Right kidney (tissue), 1 donor: Measurements from ENCODE around the gene HTT.

Experiments
- DNase-seq: peaks from one replicate; pipeline ENCODE4 v3.0.0-alpha.2; 2016

HTT gene

DNA sequence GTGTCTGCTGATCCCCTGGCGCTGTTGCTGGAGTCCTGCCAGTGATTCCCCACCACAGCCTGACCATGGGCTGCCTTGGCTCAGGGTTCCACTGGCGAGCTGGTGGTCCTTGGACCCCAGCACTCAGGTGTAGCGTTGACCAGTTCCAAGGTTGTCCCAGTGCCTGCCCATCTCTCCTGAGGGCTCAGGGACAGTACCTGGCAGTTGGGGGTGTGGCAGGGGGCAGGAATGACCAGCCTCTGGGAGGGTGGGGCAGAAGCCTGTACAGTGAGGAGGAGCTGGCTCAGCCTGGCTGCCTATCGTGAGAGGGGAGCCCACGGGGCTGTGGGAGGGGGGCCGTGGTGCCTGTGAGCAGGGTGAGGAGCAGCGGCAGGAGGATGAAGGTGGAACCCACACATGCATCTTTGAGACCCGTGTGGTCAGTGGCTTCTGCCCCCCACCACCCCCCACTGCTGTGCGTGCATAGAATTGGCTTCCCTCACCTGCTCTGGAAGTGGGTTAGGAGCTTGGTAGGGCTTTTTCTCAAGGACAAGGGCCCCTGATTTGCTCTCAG lies 161.9 kb downstream of the HTT start:
- no peak for DNase-seq

DNA sequence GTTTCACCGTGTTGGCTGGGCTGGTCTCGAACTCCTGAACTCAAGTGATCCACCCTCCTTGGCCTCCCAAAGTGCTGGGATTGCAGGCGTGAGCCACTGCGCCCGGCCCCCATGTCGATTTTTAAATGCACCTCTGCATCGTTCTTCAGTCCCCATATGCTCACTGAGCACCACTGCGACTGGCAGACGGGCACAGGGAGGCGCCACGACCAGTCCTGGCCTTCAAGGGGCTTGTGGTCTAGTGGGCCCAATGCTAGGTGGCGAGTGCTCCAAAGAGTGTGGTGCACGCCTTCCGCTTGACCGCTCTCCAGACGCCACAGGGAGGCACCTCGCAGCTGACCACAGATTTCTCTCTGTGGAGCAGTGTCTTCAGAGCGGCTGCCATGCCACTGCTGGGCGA lies 162.8 kb downstream of the HTT start:
- no peak for DNase-seq

DNA sequence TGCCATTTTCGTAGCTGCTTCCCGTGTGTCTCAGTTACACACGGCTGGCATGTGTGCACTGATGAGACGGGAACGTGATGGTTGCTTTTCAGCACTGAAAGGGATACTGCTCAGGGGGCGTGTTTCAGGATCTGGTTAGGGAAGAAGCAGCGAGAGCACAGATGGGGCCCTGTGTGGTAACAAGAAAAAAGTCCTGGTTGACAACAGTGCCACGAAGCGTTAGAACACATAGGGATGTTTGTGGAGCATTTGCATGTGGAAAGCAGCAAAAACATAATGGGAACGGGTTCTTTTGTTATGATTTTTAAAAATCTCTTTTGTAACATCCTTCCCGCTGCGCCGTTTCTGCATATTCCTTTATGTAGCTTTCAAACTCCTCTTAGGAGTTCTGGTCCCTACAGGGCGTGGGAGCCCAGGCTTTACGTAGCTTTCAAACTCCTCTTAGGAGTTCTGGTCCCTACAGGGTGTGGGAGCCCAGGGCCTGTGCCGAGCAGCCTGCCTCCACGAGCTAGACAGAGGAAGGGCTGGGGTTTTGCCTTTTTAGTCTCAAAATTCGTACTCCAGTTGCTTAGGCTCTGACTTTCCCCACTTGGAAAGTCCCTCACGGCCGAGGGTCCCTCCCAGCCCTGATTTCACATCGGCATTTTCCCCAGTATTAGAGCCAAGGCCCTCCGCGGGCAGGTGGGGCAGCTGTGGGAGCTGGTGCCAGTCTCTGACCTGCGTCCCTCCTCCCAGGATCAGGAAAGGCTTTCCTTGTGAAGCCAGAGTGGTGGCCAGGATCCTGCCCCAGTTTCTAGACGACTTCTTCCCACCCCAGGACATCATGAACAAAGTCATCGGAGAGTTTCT lies 163.5 kb downstream of the HTT start:
- DNase-seq, result no peak

DNA sequence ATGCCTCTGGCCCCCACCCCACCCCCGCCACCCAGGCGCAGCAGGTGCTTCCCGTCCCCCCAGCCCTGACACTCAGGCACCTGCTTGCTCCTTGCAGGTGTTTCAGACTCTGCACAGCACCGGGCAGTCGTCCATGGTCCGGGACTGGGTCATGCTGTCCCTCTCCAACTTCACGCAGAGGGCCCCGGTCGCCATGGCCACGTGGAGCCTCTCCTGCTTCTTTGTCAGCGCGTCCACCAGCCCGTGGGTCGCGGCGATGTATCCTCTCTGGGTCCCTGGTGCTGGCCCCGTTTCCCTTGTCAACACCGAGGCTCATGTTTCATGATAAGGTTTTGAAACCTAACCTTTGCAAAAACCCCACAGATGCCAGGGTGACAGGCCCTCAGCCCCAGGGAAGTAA lies 164.2 kb downstream of the HTT start:
- no peak for DNase-seq

GRCh38 chr4:3239303-3239702 lies 164.8 kb downstream of the HTT start:
- no peak for DNase-seq

DNA sequence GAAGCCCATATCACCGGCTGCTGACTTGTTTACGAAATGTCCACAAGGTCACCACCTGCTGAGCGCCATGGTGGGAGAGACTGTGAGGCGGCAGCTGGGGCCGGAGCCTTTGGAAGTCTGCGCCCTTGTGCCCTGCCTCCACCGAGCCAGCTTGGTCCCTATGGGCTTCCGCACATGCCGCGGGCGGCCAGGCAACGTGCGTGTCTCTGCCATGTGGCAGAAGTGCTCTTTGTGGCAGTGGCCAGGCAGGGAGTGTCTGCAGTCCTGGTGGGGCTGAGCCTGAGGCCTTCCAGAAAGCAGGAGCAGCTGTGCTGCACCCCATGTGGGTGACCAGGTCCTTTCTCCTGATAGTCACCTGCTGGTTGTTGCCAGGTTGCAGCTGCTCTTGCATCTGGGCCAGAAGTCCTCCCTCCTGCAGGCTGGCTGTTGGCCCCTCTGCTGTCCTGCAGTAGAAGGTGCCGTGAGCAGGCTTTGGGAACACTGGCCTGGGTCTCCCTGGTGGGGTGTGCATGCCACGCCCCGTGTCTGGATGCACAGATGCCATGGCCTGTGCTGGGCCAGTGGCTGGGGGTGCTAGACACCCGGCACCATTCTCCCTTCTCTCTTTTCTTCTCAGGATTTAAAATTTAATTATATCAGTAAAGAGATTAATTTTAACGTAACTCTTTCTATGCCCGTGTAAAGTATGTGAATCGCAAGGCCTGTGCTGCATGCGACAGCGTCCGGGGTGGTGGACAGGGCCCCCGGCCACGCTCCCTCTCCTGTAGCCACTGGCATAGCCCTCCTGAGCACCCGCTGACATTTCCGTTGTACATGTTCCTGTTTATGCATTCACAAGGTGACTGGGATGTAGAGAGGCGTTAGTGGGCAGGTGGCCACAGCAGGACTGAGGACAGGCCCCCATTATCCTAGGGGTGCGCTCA lies 165.8 kb downstream of the HTT start:
- DNase-seq, result no peak

DNA sequence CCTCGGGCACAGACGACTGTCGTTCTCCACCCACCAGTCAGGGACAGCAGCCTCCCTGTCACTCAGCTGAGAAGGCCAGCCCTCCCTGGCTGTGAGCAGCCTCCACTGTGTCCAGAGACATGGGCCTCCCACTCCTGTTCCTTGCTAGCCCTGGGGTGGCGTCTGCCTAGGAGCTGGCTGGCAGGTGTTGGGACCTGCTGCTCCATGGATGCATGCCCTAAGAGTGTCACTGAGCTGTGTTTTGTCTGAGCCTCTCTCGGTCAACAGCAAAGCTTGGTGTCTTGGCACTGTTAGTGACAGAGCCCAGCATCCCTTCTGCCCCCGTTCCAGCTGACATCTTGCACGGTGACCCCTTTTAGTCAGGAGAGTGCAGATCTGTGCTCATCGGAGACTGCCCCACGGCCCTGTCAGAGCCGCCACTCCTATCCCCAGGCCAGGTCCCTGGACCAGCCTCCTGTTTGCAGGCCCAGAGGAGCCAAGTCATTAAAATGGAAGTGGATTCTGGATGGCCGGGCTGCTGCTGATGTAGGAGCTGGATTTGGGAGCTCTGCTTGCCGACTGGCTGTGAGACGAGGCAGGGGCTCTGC lies 166.5 kb downstream of the HTT start:
- no peak for DNase-seq

GRCh38 chr4:3241898-3242524 lies 167.5 kb downstream of the HTT start:
- no peak for DNase-seq

DNA sequence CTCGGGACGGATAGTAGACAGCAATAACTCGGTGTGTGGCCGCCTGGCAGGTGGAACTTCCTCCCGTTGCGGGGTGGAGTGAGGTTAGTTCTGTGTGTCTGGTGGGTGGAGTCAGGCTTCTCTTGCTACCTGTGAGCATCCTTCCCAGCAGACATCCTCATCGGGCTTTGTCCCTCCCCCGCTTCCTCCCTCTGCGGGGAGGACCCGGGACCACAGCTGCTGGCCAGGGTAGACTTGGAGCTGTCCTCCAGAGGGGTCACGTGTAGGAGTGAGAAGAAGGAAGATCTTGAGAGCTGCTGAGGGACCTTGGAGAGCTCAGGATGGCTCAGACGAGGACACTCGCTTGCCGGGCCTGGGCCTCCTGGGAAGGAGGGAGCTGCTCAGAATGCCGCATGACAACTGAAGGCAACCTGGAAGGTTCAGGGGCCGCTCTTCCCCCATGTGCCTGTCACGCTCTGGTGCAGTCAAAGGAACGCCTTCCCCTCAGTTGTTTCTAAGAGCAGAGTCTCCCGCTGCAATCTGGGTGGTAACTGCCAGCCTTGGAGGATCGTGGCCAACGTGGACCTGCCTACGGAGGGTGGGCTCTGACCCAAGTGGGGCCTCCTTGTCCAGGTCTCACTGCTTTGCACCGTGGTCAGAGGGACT lies 168.8 kb downstream of the HTT start:
- peak; percentile 46 for DNase-seq

GRCh38 chr4:3244002-3244401 lies 169.5 kb downstream of the HTT start:
- DNase-seq, result no peak

DNA sequence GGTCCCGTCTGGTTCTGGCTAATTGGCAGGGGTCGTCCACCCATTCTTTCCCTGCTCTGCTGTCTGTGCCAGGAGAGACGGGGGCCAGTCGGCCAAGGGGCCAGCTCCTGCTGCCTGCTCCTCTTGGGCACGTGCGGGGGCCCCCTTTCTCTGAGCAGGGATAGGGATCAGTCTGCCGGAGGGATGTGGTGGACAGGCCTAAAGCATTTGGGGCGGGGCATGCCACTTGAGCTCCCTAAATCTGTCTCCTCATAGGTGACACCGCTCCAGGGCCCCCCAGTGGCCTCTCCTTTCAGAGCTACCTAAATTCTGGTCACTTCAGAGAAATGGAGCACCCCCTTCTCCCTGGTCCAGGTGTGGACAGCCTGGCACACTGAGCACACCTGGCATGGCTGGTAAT lies 170.3 kb downstream of the HTT start:
- no peak for DNase-seq

DNA sequence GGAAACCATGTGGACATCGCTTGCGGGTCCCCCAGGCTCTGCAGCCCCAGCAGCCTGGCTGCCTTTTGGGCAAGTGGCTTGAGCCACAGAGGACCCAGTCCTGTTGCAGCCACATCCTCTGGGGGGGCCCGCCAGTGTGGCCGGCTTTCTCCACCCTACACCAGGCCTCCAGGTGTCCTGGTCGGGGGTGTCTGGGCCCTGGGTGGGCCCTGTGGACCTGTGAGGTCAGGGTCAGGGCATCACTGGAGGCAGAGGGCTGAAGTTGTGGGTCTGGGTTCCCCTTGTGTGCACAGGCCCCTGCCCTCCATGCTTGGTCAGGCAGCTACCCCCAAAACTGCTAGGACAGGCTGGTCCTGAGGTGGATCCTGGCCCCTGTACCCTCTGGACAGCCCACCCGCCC lies 171.2 kb downstream of the HTT start:
- DNase-seq, result no peak

DNA sequence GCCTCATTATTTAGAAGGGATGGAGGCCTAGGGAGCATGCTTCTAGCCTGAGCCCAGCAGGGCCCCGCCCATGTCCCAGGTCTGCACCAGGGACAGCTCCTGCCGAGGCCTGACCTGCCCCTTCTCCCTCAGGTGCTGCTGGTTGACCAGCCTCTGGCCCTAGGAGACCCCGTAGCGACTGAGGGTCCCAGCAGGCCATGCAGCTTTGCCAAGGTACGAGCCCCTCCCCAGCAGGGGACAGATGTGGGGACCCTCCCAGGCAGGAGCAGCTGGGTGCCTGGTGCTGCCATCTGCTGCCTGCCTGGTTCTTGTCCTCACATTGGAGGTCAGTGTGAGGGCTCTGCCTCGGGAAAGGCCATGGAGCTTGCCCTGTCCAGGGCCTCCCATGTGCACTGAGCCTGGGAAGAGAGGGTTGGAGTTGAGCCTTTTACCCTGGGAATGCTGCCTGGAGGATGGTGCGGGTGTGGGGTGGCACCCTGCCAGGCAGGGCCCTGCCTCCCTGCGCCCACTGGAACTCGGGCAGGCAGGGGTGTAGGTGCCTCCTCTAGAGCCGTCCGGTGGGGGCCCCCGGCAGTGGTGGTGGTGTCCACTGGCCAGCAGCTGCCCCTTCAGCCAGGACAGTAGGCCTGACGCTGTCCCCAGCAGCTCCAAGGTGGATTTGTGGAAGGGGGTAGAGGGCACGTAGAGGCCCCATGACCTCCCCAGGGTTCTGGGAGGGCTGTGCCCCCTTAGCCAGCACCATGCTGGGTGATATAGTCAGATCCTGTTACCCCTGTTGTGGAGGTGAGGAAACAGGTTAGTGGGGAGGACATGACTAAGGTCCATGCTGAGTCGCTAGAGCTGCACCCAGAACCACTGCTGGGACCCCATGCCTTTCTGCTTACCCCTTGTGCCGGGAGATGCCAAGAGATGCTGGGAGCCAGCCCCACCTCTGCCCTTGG lies 172.2 kb downstream of the HTT start:
- DNase-seq, result no peak

DNA sequence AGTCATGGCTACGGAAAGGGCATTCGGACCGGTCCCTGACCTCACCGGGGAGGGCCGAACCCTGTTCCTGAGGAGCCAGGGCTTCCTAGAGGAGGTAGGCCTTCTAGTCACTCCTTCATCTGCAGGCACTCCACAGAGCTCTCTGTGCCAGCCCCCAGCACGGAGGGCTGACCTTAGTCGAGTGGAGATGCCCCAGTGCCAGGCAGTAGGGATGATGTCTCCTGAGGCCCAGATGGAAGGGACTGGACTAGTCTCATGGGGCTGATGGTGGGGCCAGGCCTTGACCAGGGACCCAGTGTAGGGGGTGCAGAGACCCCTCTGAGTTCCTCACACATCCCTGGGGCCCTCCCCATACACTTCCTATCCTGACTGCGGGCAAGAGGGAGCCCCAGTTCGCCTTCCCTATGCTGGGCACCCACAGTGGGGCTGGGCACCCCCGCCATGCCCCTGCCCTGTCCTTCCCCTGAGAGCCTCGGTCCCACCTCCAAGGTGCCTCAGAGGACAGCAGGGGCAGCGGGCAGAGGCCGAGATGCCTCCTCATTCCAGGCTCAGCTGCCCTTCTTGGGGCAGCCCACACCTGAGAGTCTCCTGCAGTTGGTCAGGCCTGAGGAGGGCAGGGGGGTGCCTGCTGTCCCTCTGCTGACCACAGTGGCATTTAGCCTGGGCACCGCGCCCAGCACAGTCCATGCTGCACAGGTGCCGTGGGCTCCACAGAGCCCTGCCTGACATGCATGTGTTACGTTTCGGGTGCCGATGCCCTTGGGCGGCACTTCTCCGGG lies 173.1 kb downstream of the HTT start:
- no peak for DNase-seq

GRCh38 chr4:3248178-3248480 lies 173.6 kb downstream of the HTT start:
- no peak for DNase-seq

GRCh38 chr4:3248811-3249661 lies 174.6 kb downstream of the HTT start, which contains the start of gene MSANTD1:
Gene MSANTD1, plus strand, starts transcription at chr4:3249159. Its CDS starts 64 bp downstream, at chr4:3249223.
- DNase-seq, result no peak

DNA sequence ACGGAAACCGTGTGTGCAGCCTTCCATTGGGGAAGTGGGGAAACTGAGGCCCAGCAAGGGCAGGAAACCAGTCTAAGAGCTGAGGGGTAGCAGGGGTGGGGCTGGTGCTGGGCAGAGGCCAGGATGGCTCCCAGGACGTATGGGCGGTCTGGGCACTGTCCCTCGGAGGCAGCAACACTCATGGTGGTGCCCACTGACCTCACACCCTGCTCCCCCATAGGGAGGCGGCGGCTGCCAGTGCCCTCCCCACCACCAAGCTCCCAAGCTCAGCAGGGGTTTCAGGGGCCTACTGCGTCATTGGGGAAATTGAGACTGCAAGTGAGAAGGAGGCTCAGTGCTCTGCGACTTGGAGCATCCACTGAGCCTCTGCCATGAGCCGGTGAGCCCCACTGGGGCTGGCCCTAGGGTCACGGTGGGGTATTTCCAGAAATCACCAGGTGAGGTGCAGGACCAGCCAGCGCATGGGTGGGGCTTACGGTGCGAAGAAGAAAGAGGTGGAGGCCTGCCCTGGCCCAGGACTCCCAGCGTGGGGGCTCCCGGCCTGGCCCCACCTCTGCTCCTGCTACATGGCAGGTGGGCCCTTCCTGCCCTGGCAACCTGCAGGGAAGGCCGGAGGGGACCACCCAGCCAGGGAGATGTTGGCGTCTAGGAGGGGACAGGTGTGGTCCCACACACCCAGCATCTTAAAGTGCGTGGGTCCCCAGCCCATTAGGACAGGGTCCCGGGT lies 175.4 kb downstream of the HTT start:
- no peak for DNase-seq

DNA sequence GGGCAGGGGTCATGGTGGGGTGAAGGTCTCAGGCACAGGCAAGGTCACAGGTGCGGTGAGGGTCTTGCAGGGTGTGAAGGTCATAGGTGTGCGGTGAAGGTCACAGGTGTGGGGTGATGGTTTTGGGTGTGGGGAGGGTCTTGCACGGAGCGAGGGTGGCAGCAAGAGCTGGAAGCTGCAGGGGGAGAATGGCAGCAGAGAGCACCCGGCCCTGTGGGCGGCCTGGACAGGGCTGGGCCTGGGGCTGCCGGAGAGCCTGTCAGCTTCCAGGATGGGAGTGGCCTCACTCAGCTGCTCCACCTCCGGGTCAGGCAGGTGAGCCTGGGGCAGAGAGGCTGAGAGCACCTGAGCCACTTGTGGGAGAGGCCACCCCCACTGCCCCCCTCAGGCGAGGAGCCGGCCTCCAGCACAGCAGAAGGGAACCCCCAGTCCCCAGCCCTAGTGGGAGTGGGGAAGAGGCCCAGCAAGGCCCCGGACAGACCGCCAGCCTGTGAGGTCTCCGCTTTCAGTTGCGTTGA lies 176.0 kb downstream of the HTT start:
- peak; percentile 60 for DNase-seq
